ENCODE data around the gene USP32. TPM values are rescaled to one million over a fixed set of nuclear protein-coding genes. Genes with fewer than 3 reads are reported as not detected.

Gene USP32
- total RNA-seq, 3 donors from 2014 or later (not counting 1 experiment from before 2014, with no cell fraction given): 41.3 to 68.5 (median 41.7) TPM

DNA sequence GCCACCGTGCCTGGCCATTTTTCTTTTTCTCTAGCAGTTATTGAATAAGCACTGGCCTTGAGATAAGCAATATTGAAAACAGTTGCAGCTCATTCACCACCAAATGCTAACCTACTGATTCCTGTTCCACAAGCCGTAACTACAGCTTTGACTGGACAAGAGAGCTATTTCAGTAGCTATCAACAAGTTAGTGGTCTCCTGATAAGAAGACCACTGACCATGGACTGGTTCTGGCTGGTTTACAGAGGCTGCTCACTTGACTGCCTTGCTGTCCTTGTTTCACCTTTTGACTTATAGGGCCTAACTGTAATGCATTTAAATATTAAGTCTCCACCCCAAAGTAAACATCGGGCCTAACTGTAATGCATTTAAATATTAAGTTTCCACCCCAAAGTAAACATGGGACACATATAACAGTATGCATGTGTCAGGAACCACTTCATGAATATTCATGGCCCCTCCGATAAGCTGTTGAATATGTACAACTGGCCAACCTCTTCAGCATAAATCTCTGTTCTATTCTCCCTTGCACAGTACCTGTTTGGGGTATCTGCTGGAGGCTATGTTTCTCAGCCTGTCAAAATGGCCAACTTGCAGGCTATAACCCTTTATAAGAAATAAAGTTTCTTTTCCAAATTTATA is 94.1 kb downstream of the USP32 start:
- Histone ChIP-seq H3K36me3 (ENCODE audit: control insufficient read depth, insufficient read depth, low read length) (peaks cover 14% of the 10 kb centered on the region), H3K4me3 (ENCODE audit: low read length) (no peak overlapping the region), H3K4me1 (ENCODE audit: control insufficient read depth, insufficient read depth, low read length) (no peaks in the 10 kb centered on the region), H3K27ac (ENCODE audit: low read length) (no peak overlapping the region), H3K27me3 (ENCODE audit: control insufficient read depth, insufficient read depth, low read length) (no peaks in the 10 kb centered on the region), H3K9me3 (ENCODE audit: control insufficient read depth, insufficient read depth, low read length) (no peaks in the 10 kb centered on the region)
- H3K36me3 Mint-ChIP-seq: no peaks in the 10 kb centered on the region
- no peaks in the 10 kb centered on the region for H3K9me3 Mint-ChIP-seq
- no peak for DNase-seq
- no peak overlapping the region for H3K27ac Mint-ChIP-seq
- intact Hi-C loops (cut with micrococcal nuclease): no loop called here
- TF ChIP-seq, protein P1, sequence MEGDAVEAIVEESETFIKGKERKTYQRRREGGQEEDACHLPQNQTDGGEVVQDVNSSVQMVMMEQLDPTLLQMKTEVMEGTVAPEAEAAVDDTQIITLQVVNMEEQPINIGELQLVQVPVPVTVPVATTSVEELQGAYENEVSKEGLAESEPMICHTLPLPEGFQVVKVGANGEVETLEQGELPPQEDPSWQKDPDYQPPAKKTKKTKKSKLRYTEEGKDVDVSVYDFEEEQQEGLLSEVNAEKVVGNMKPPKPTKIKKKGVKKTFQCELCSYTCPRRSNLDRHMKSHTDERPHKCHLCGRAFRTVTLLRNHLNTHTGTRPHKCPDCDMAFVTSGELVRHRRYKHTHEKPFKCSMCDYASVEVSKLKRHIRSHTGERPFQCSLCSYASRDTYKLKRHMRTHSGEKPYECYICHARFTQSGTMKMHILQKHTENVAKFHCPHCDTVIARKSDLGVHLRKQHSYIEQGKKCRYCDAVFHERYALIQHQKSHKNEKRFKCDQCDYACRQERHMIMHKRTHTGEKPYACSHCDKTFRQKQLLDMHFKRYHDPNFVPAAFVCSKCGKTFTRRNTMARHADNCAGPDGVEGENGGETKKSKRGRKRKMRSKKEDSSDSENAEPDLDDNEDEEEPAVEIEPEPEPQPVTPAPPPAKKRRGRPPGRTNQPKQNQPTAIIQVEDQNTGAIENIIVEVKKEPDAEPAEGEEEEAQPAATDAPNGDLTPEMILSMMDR (IDR thresholded peaks at IDR 0.05): no peak
- H3K27me3 Mint-ChIP-seq (ENCODE audit: low read depth in 2 of 2): no peaks in the 10 kb centered on the region
- WGBS (ENCODE audit: insufficient coverage): 100% methylated on average over 4 of the region's 4 CpGs
- no peak overlapping the region for H3K4me3 Mint-ChIP-seq
- peaks cover 0 to 5% of the 10 kb centered on the region in 2 donors for H3K4me1 Mint-ChIP-seq
- no peak for ATAC-seq

DNA sequence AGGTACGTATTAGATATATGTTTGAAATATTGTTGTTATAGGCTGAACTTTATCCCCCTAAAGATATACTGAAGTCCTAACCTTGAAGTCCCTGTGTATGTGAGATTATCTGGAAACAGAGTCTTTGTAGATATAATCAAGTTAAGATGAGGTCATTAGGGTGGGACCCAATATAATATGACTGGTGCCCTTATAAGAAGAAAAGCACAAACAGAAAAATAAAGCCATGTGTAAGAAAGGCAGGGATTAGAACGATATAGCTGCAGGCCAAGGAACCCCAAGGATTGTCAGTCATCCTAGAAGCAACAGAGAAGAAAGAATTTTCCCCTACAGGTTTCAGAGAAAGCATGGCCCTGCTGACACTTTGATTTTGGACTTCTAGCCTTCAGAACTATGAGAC is 95.8 kb downstream of the USP32 start:
- peaks cover 9 to 14% of the 10 kb centered on the region in 2 donors for H3K4me1 Mint-ChIP-seq
- WGBS (ENCODE audit: insufficient coverage): 100% methylated on average over 1 of the region's 2 CpGs
- Histone ChIP-seq H3K4me1 (ENCODE audit: control insufficient read depth, insufficient read depth, low read length) (no peaks in the 10 kb centered on the region), H3K27me3 (ENCODE audit: control insufficient read depth, insufficient read depth, low read length) (no peaks in the 10 kb centered on the region), H3K9me3 (ENCODE audit: control insufficient read depth, insufficient read depth, low read length) (no peaks in the 10 kb centered on the region), H3K36me3 (ENCODE audit: control insufficient read depth, insufficient read depth, low read length) (peaks cover 15% of the 10 kb centered on the region), H3K27ac (ENCODE audit: low read length) (no peak overlapping the region), H3K4me3 (ENCODE audit: low read length) (no peak overlapping the region)
- DNase-seq (no peak), ATAC-seq (no peak)
- H3K36me3 Mint-ChIP-seq: no peaks in the 10 kb centered on the region
- no peak overlapping the region for H3K27ac Mint-ChIP-seq
- no peaks in the 10 kb centered on the region for H3K9me3 Mint-ChIP-seq
- intact Hi-C loops (cut with micrococcal nuclease): no loop called here
- no peak overlapping the region for H3K4me3 Mint-ChIP-seq
- H3K27me3 Mint-ChIP-seq (ENCODE audit: low read depth in 2 of 2): no peaks in the 10 kb centered on the region
- TF ChIP-seq, protein P1 (IDR thresholded peaks at IDR 0.05): no peak

DNA sequence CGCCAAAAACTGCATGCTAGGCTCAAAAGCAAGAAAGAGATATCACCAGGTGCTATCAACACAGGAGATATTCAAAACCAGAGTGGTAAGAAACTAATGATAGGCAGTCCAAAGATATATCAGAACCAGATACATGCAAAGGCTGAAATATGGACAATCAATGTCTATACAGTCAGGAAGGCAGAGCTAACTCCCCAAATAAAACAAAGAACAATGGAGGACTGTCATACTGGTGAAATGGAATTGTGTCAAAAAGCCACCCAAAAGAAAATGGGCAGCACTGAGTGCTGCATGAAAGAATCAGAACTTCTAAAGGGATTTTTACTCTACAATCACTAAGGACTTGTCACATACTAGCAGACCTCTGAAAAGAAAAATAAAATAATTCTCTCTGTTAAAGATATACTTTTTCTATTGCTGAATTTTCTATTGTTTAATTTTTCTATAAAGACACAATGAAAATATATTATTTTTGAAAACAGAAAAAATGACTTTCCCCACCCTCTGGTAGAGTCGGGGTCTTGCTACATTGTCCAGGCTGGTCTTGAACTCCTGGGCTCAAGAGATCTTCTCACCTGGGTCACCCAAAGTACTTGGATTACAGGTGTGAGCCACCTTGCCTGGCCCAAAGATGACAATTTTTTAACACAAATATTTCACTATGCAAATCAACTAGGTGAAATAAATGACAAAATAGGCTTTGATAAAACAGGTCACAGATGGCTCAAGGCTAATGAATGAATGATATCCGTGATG is 98.2 kb downstream of the USP32 start:
- intact Hi-C loops (cut with micrococcal nuclease): no loop called here
- Mint-ChIP-seq H3K27ac (no peak overlapping the region), H3K4me1 (peaks cover 9 to 14% of the 10 kb centered on the region in 2 donors)

More for the DNA sequence above, 98.2 kb downstream of the USP32 start:
- Histone ChIP-seq H3K9me3 (ENCODE audit: control insufficient read depth, insufficient read depth, low read length) (no peaks in the 10 kb centered on the region), H3K36me3 (ENCODE audit: control insufficient read depth, insufficient read depth, low read length) (peaks cover 14% of the 10 kb centered on the region), H3K4me1 (ENCODE audit: control insufficient read depth, insufficient read depth, low read length) (no peaks in the 10 kb centered on the region), H3K27ac (ENCODE audit: low read length) (no peak overlapping the region), H3K27me3 (ENCODE audit: control insufficient read depth, insufficient read depth, low read length) (no peaks in the 10 kb centered on the region), H3K4me3 (ENCODE audit: low read length) (no peak overlapping the region)
- no peaks in the 10 kb centered on the region for H3K36me3 Mint-ChIP-seq
- WGBS (ENCODE audit: insufficient coverage): 96% methylated on average over 3 of the region's 3 CpGs
- TF ChIP-seq, protein P1 (IDR thresholded peaks at IDR 0.05): no peak
- DNase-seq (no peak), ATAC-seq (no peak)
- H3K4me3 Mint-ChIP-seq: no peak overlapping the region
- H3K27me3 Mint-ChIP-seq (ENCODE audit: low read depth in 2 of 2): no peaks in the 10 kb centered on the region
- no peaks in the 10 kb centered on the region for H3K9me3 Mint-ChIP-seq
